WI38 (cell line): ENCODE measurements around the gene TRIM60.
"Not testable (repeated sequence)": the region's sequence is repeated elsewhere in the genome, so short reads cannot be mapped to it uniquely, and the experiment has no call there.

Source experiments
- H3K4me3 ChIP-seq: 2 replicates; pipeline ENCODE4 v1.5.1; 2011; ENCODE audit warnings: low read depth, mild to moderate bottlenecking, control low read depth, low read length
- TF ChIP-seq, protein P1 (sequence below): IDR thresholded peaks from 2 replicates; pipeline ENCODE4 v1.5.1; 2012; ENCODE audit warnings: low read depth, mild to moderate bottlenecking, control low read depth, low read length

The TRIM60 gene

DNA sequence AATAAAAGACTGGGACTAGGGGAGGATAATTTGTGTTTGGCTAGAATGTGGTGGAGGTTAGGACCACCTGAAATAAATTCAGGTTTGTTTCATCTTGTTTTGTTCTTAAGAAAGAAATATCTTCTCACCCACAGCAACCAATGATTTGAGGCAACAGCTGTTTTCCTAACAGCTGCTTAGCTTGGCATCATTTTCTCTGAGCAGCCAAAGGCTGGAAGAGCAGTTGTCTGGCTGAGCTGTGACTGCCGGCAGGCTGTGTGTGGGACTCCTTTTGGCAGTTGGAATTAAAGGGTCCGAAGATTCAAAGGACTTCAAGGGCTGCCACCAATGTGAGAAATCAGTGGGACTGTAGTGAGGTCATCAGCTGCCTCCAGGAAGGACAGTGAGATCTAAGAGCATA lies 26.9 kb downstream of the TRIM60 start:
- TF ChIP-seq, protein P1, sequence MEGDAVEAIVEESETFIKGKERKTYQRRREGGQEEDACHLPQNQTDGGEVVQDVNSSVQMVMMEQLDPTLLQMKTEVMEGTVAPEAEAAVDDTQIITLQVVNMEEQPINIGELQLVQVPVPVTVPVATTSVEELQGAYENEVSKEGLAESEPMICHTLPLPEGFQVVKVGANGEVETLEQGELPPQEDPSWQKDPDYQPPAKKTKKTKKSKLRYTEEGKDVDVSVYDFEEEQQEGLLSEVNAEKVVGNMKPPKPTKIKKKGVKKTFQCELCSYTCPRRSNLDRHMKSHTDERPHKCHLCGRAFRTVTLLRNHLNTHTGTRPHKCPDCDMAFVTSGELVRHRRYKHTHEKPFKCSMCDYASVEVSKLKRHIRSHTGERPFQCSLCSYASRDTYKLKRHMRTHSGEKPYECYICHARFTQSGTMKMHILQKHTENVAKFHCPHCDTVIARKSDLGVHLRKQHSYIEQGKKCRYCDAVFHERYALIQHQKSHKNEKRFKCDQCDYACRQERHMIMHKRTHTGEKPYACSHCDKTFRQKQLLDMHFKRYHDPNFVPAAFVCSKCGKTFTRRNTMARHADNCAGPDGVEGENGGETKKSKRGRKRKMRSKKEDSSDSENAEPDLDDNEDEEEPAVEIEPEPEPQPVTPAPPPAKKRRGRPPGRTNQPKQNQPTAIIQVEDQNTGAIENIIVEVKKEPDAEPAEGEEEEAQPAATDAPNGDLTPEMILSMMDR: no peak
- H3K4me3 ChIP-seq: no peak overlapping the region

DNA sequence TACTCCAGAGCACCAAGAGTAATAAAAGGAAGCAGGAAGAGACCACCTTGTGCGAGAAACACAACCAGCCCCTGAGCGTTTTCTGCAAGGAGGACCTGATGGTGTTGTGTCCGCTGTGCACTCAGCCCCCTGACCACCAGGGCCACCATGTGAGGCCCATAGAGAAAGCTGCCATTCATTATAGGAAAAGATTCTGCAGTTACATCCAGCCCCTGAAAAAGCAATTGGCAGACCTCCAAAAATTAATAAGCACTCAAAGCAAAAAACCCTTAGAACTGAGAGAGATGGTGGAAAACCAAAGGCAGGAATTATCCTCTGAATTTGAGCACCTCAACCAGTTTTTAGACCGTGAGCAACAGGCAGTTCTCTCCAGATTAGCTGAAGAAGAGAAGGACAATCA lies 27.6 kb downstream of the TRIM60 start:
- H3K4me3 ChIP-seq: no peak overlapping the region
- TF ChIP-seq, protein P1: no peak

DNA sequence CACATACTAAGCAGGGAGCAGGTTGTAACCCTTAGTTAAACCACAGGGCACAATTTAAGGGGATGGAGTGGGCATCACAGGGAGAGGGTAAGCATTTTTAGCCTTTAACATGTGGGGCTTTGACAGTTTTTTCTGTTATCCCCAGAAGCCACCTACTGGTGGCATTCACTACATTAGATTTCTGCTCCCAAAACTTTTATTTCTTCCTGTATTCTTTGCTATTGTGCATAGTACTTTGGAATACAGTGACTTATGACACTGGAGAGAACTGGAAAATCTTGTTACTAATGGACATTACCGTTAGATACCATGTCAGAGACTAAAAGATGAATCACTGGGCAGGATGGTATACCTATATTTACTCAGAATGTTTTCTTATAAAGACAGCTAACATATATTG lies 29.1 kb downstream of the TRIM60 start:
- no peak overlapping the region for H3K4me3 ChIP-seq
- TF ChIP-seq, protein P1: no peak

DNA sequence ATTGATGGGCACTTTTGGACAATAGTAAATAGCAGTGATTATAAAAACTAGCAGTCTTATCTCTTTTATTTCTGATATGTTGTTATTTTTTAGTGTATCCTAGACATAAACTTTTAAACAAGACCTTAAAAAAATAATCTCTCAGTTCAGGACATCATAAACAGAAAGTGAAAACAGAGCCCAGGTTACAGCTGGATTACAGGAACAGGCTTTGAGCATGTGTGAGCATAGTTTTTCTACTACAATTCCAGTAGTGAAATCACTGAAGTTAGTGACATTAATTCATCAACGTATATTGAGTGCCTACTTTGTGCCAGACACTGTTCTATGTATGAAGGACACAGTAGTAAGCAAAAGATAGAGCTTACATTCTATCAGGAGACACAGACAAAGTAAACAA lies 38.8 kb downstream of the TRIM60 start:
- TF ChIP-seq, protein P1: no peak
- no peak overlapping the region for H3K4me3 ChIP-seq

DNA sequence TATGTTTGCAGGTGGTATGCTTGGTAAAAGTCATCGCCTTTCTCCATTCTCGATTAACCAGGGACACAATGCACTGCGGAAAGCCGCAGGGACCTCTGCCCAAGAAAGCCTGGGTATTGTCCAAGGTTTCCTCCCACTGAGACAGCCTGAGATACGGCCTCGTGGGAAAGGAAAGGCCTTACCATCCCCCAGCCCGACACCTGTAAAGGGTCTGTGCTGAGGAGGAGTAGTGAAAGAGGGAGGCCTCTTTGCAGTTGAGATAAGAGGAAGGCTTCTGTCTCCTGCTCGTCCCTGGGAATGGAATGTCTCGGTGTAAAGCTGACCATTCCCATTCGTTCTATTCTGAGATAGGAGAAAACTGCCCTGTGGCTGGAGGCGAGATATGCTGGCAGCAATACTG lies 41.5 kb downstream of the TRIM60 start:
- not testable (repeated sequence) for H3K4me3 ChIP-seq

DNA sequence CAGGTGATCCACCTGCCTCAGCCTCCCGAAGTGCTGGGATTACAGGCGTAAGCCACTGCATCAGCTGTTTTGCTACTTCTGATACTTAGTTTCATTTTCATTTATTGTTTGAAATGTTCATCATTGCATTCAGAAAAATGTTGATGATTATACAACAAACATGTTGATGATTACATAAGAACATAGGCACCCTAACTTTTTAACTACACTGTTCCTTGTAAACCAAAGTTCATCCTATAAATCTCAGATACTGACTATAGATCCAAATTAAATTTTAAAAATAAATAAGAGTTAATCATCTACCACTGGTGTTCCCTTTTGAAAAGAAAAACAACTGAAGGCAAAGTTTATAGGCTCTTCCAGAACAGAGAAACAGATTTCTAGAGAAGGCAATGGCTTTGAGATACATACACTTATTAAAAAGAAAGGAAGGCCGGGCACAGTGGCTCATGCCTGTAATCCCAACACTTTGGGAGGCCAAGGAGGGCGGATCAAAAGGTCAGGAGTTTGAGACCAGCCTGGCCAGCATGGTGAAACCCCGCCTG lies 45.3 kb downstream of the TRIM60 start:
- H3K4me3 ChIP-seq: no peak overlapping the region
- TF ChIP-seq, protein P1: no peak

DNA sequence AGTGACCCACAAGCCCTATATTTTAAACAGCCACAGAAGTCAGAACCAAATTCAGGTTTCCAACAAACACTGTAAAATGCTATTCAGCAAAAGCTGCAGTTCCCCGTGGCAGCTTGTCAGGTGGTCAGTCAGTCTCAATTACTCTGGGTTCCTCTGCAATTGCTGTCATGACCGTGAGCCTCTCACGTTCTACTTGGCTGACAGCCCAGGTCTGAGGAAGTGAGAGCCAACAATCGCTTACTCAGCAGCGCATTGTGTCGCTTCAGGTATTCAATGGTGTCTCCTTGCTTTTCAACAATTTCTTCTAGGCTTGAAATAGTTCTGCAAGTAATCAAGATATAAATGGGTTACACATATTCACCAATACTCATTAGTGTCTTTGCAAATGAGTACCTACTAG lies 47.7 kb downstream of the TRIM60 start:
- H3K4me3 ChIP-seq: no peak overlapping the region
- TF ChIP-seq, protein P1: no peak

DNA sequence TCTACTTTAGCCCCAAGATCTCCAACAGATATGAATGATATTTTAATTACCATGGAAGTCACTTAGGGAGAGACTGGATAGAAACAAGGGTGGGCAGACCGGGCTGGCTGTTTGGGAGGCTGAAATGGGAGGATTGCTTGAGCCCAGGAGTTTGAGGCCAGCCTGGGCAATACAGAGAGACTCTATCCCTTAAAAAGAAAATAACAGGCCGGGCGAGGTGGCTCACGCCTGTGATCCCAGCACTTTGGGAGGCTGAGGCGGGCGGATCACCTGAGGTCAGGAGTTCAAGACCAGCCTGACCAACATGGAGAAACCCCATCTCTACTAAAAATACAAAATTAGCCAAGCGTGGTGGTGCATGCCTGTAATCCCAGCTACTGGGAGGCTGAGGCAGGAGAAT lies 53.0 kb downstream of the TRIM60 start:
- H3K4me3 ChIP-seq: not testable (repeated sequence)
